PC-3 (cell line): ENCODE data around the gene ZNF337. TPM values are rescaled to one million over a fixed set of nuclear protein-coding genes. Genes with fewer than 3 reads are reported as not detected.
A peak's percentile ranks its signal among the peaks of the same experiment; 100 is the strongest.
"Not testable (repeated sequence)": the region's sequence is repeated elsewhere in the genome, so short reads cannot be mapped to it uniquely, and the experiment has no call there.

Experiments used
- ATAC-seq: fragments of 200-7000 bp; cut with Tn5 transposase; 2 replicates; pipeline ENCODE4 v1.9.1; 2020; ENCODE audit warnings: mild to moderate bottlenecking, moderate library complexity
- BruUV-seq: library from RNA; stranded (reverse); fragments of 400-500 nt; replicated peaks from 2 replicates; lab custom pipeline; 2021; lab: Mats Ljungman, UMichigan
- CTCF ChIA-PET: fragments of 300-600 bp; sonication (Branson Sonifier 250); formaldehyde crosslinking; loops from one replicate; lab custom pipeline; 2022; ENCODE audit warnings: antibody characterized with exemption; lab: Charles Lee
- POLR2A ChIA-PET: fragments of 300-600 bp; sonication (Branson Sonifier 250); formaldehyde crosslinking; loops from one replicate; lab custom pipeline; 2022; ENCODE audit warnings: antibody characterized with exemption; ENCODE audit not compliant: unreplicated experiment; lab: Charles Lee
- DNase-seq: peaks from one replicate; pipeline ENCODE4 v3.0.0-alpha.2; 2015
- H2AFZ ChIP-seq: fragments of 300-600 bp; sonication (generic); 2 replicates; pipeline ENCODE4 v1.6.0; 2016; ENCODE audit warnings: antibody characterized with exemption, low read length
- H3F3A ChIP-seq: fragments of 300-600 bp; sonication (generic); one replicate; pipeline ENCODE4 v1.6.0; 2017; ENCODE audit warnings: antibody characterized with exemption, low read length, control low read depth, mild to moderate bottlenecking; ENCODE audit not compliant: unreplicated experiment
- H3K27ac ChIP-seq: fragments of 300-600 bp; sonication (generic); 2 replicates; pipeline ENCODE4 v1.5.1; 2016; ENCODE audit warnings: mild to moderate bottlenecking, low read length
- H3K27me3 ChIP-seq: fragments of 300-600 bp; sonication (generic); 2 replicates; pipeline ENCODE4 v1.6.1; 2016; ENCODE audit warnings: low read length, mixed read lengths
- H3K36me3 ChIP-seq: fragments of 300-600 bp; sonication (generic); 2 replicates; pipeline ENCODE4 v1.6.1; 2016; ENCODE audit warnings: low read depth, mixed run types, low read length, mixed read lengths
- H3K4me1 ChIP-seq: fragments of 300-600 bp; sonication (generic); 2 replicates; pipeline ENCODE4 v1.5.1; 2016; ENCODE audit warnings: low read length; ENCODE audit not compliant: insufficient read depth
- H3K4me2 ChIP-seq: fragments of 300-600 bp; sonication (generic); 2 replicates; pipeline ENCODE4 v1.6.0; 2016; ENCODE audit warnings: low read length
- H3K4me3 ChIP-seq: fragments of 300-600 bp; sonication (generic); 2 replicates; pipeline ENCODE4 v1.5.1; 2016; ENCODE audit warnings: mild to moderate bottlenecking, low read length, mixed read lengths
- H3K79me2 ChIP-seq: fragments of 300-600 bp; sonication (generic); 2 replicates; pipeline ENCODE4 v1.6.1; 2017; ENCODE audit warnings: low read length, mixed read lengths
- H3K9ac ChIP-seq: fragments of 300-600 bp; sonication (generic); 2 replicates; pipeline ENCODE4 v1.6.0; 2016; ENCODE audit warnings: mild to moderate bottlenecking, low read length
- H3K9me2 ChIP-seq: fragments of 300-600 bp; sonication (generic); replicated peaks from 2 replicates; pipeline ENCODE4 v1.6.1; 2016; ENCODE audit warnings: mixed run types, low read length, mixed read lengths
- H3K9me3 ChIP-seq: fragments of 300-600 bp; sonication (generic); 2 replicates; pipeline ENCODE4 v1.6.1; 2016; ENCODE audit warnings: low read length, mixed read lengths
- H4K20me1 ChIP-seq: fragments of 300-600 bp; sonication (generic); 2 replicates; pipeline ENCODE4 v1.6.1; 2016; ENCODE audit warnings: low read length, mixed read lengths
- CTCF ChIP-seq: fragments of 300-600 bp; sonication (generic); conservative IDR thresholded peaks from 2 replicates; pipeline ENCODE4 v1.5.1; 2017; ENCODE audit warnings: antibody characterized with exemption, low read depth, mild to moderate bottlenecking, low read length
- EZH2 ChIP-seq: fragments of 300-600 bp; sonication (generic); IDR thresholded peaks from one replicate; pipeline ENCODE4 v1.6.1; 2017; ENCODE audit warnings: antibody characterized with exemption, mild to moderate bottlenecking, low read length; ENCODE audit not compliant: unreplicated experiment
- EZH2phosphoT487 ChIP-seq: fragments of 300-600 bp; sonication (generic); IDR thresholded peaks from 2 replicates; pipeline ENCODE4 v1.6.1; 2018; ENCODE audit warnings: mild to moderate bottlenecking, antibody characterized with exemption, low read length, borderline replicate concordance
- intact Hi-C: fragments of 100-400 bp; cut with micrococcal nuclease; formaldehyde crosslinking; loops from 2 replicates; pipeline ENCODE4 v1.9.0; 2023
- total RNA-seq: library from RNA; depleted of rRNA; stranded (reverse); fragments of >200 nt; gene quantifications from 2 replicates; pipeline ENCODE4 v1.2.3, GENCODE V29; 2014

ZNF337 gene
- total RNA-seq, 1 experiment from 2014 or later = 12.8 TPM

DNA sequence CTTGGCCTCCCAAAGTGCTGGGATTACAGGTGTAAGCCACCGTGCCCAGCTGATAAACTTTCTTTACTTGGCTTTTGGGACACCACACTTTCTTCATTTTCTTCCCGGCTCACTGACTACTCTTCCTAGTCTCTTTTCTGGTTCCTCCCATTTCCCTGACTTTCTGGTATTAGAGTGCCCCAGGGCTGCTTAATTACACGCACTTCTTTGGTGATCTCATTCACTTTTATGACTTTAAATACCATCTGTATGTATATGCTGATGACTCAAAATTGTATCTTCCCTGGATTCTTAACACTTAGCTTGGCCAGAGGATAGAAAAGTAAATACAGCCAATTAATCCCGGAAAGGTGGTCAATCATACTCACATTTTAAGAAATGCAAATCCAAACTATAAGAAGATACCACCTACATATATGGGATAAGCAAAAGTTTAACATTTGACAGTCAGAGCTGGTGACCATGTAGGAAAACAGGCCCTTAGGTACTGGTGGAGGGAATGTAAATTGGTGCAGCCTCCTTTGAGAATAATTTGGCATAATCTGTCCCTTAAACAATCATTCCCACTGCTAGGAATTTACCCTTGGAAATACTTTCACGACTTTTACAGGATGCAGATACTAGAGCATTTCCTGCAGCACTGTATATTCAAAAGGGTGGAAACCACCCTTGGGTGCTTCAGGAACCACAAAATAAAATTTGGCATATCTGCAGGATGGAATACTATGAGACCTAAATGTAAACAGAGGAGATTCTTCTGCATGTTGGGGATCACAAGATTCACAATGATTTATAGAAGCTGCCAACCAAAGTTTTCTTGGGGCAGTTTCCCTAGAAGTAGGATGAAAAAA is 63.5 kb downstream of the ZNF337 start:
- H3K9me3 ChIP-seq = peaks cover 17% of the 10 kb centered on the region
- H3K4me1 ChIP-seq = peaks cover 20% of the 10 kb centered on the region
- H3K9ac ChIP-seq = peak overlapping the region; percentile 38
- peak overlapping the region; percentile 51 for H3K4me2 ChIP-seq
- H3K9me2 ChIP-seq = no peaks in the 10 kb centered on the region
- TF ChIP-seq EZH2phosphoT487 (no peak), CTCF (no peak), EZH2 (no peak)
- no TSS peak for BruUV-seq
- H3K4me3 ChIP-seq = no peak overlapping the region; the same call in 1 of the 2 replicates
- ATAC-seq (peak; percentile 94), DNase-seq (peak; percentile 94)
- peaks cover 6% of the 10 kb centered on the region for H3F3A ChIP-seq
- POLR2A ChIA-PET = no interaction called here
- H3K27ac ChIP-seq = peak overlapping the region; percentile 81
- CTCF ChIA-PET = no interaction called here
- no peaks in the 10 kb centered on the region for H4K20me1 ChIP-seq
- H3K36me3 ChIP-seq = peaks cover 36% of the 10 kb centered on the region
- no peak overlapping the region for H2AFZ ChIP-seq
- H3K79me2 ChIP-seq = peaks cover 12% of the 10 kb centered on the region; the same call in 1 of the 2 replicates
- no peaks in the 10 kb centered on the region for H3K27me3 ChIP-seq
- intact Hi-C loops = loop anchor here (5.0 kb wide), 1 partner anchor 34 kb away; no protein-coding TSS in a partner anchor

- H4K20me1 ChIP-seq, ATAC-seq, H2AFZ ChIP-seq, H3K4me2 ChIP-seq, H3K9ac ChIP-seq, H3K4me3 ChIP-seq, H3K27me3 ChIP-seq, H3F3A ChIP-seq, H3K27ac ChIP-seq, H3K9me3 ChIP-seq, CTCF ChIA-PET, DNase-seq, POLR2A ChIA-PET, BruUV-seq, H3K9me2 ChIP-seq: not testable (repeated sequence)
- peaks cover 15% of the 10 kb centered on the region; the same call in 1 of the 2 replicates for H3K79me2 ChIP-seq
- peaks cover 13% of the 10 kb centered on the region for H3K36me3 ChIP-seq
- intact Hi-C loops = loop anchor here (5.0 kb wide), 1 partner anchor 37 kb away; no protein-coding TSS in a partner anchor
- H3K4me1 ChIP-seq = peaks cover 20% of the 10 kb centered on the region
Observed at GRCh38 chr20:25630615-25631014, 66.0 kb downstream of the ZNF337 start.

GRCh38 chr20:25629816-25630499 is 66.7 kb downstream of the ZNF337 start:
- Histone ChIP-seq H3K27ac (no peak overlapping the region), H3K9ac (no peak overlapping the region), H3K79me2 (peaks cover 22% of the 10 kb centered on the region), H3K9me3 (no peaks in the 10 kb centered on the region), H3K4me3 (no peak overlapping the region), H3K4me1 (peaks cover 20% of the 10 kb centered on the region), H3F3A (peaks cover 6% of the 10 kb centered on the region), H3K4me2 (no peak overlapping the region), H2AFZ (no peak overlapping the region), H3K9me2 (no peaks in the 10 kb centered on the region), H4K20me1 (no peaks in the 10 kb centered on the region), H3K27me3 (no peaks in the 10 kb centered on the region), H3K36me3 (peaks cover 8% of the 10 kb centered on the region; the same call in 1 of the 2 replicates)
- intact Hi-C loops = loop anchor here (5.0 kb wide), 1 partner anchor 37 kb away; no protein-coding TSS in a partner anchor
- BruUV-seq = no TSS peak
- DNase-seq (no peak), ATAC-seq (no peak)
- no peak for TF ChIP-seq CTCF
- no peak for TF ChIP-seq EZH2phosphoT487
- TF ChIP-seq EZH2 = no peak
- ChIA-PET CTCF (no interaction called here), POLR2A (no interaction called here)
